Endometrium (tissue), 2 donors: ENCODE measurements around the gene CNOT4.

Source experiments
- FAIRE-seq: peaks from 2 replicates; lab custom pipeline; 2012; peaks lifted over from hg19 to GRCh38; lab: Jason Lieb, UNC
- donor health status: control.
- donor health status: control.

CNOT4 gene

GRCh38 chr7:135397689-135398088 lies 112.2 kb downstream of the CNOT4 start:
- no peak for FAIRE-seq

DNA sequence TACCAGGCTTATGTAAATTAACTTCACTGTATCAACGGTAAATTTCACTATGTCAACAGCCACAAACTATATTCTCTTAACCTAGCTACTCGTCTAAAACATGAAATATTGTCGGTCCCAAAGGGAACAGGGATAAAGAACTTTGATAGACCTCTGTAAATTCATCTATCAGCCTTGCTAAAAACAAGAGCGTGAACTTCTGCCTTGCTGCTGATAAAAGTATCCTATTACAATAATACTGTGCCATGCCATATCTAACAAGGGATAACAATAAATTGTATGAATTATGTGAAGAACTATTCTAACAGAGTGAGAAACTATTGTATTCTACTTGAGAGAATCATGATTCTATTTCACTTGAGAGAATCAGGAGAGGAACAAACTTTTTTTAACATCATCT lies 117.2 kb downstream of the CNOT4 start:
- no peak for FAIRE-seq

DNA sequence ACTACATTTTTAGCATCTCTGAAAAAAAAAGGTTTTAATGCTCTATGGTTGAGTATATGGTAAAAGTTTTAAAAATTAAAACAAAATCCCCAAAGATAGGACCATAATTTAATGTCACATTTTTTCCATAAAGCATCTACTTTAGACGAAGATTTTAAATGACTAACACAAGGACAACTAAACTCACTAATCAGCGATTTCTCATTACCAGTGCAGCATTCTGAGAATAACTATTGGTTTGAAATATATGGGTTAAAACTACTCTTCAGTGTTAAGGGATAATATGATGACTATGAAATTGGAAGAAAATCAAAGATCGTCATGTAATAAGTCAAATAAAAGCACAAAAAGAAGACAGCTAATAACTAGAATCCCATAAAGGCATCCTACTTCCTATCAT lies 118.4 kb downstream of the CNOT4 start:
- FAIRE-seq = no peak

DNA sequence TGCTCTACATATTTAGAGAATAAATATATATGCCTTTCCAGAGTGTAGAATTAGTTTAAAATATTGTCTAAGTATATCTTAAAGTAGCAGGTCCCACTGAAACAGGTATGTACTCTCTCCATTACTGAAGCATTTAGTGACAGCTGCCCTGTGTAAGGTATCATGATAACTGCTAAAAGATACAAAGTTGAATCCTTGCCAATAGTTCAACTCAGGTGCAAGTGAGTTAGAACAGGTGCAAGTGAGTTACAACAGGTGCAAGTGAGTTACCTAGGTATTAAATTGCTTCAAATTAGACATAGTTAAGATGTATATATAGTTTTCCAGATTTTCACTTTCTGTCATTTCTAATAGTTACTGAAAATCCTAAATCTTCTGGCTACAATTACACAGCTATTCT lies 119.1 kb downstream of the CNOT4 start:
- FAIRE-seq = no peak

GRCh38 chr7:135389971-135390370 lies 119.9 kb downstream of the CNOT4 start:
- no peak for FAIRE-seq

- FAIRE-seq = no peak
Measured at GRCh38 chr7:135388616-135389015, 121.3 kb downstream of the CNOT4 start.

DNA sequence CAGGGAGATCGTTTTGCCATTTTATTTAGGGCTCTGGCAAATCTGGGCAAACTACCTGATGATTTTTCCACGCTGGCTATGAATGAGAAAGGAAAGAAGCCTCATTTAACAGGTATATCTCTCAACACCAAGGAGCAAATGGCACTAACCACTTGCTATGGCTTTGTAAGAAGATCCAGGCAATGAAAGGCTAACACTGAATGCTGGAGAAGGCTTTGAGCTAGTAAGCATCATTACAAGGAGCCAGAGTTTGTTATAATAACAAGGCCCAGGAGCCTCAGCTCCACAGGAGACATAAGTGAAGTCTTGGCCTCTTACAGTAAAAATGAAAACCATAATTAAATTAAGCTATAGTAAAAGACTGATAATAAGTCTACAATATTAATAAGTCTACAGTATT lies 123.1 kb downstream of the CNOT4 start:
- no peak for FAIRE-seq

DNA sequence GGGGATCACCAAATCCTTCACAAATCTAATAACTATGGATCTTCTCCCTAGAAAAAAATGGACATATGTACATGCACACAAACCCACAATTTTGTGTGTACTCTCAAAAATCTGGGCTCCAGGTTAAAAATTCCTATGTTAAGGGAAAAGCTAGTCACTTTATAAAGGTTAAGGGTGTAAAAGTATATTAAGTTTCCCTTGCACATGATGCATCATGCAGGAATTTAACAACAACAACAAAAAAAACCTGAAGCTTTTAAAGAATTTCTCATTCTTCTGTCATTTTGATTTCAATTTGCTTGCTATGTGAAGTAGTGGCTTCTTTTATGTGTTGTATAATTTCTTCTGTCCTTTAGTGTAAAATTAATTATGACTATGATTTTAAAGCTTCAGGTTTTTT lies 123.7 kb downstream of the CNOT4 start:
- no peak for FAIRE-seq

DNA sequence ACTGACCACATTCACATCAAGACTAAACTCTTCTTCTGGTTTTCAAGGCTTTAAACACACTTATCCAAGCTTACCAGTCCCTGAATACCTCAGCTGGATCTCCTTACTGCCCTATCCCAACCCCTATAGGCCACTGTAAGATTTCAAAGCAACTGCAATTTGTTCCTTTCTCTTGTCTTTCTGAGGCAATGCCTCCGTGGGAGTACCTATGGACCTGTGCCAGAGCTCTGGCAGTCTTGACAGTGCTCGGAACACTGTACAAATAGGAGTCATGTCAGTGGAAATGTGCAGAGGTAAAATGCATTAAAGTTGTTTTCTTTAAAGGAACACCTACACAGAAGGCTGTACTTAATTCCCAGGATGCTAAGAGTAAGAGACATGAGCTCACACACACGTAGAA lies 124.7 kb downstream of the CNOT4 start:
- no peak for FAIRE-seq

- FAIRE-seq = no peak
Measured at GRCh38 chr7:135383525-135384175, 126.3 kb downstream of the CNOT4 start.

GRCh38 chr7:135382173-135382572 lies 127.7 kb downstream of the CNOT4 start:
- no peak for FAIRE-seq

- no peak for FAIRE-seq
Measured at GRCh38 chr7:135381369-135381768, 128.5 kb downstream of the CNOT4 start.

DNA sequence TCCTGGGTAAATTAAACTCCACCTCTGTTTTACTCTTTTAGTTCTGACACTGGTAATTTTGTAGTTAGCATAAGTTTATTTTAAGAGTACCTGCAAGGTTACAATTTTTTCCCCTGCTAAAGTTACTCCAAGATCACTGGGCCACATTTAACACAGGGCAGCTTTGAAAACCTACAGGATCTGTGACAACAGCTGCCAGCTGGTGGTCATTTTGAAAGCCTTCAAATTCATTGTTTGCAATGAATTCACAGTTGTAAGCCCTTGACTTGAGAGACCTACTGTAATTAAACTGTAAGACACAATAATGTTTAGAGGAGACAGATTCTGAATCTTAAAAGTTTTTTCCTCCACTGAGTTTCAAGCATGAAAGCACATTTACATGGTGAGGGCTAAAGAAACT lies 129.6 kb downstream of the CNOT4 start:
- FAIRE-seq = no peak

- no peak for FAIRE-seq
Measured at GRCh38 chr7:135377171-135377570, 132.7 kb downstream of the CNOT4 start.

DNA sequence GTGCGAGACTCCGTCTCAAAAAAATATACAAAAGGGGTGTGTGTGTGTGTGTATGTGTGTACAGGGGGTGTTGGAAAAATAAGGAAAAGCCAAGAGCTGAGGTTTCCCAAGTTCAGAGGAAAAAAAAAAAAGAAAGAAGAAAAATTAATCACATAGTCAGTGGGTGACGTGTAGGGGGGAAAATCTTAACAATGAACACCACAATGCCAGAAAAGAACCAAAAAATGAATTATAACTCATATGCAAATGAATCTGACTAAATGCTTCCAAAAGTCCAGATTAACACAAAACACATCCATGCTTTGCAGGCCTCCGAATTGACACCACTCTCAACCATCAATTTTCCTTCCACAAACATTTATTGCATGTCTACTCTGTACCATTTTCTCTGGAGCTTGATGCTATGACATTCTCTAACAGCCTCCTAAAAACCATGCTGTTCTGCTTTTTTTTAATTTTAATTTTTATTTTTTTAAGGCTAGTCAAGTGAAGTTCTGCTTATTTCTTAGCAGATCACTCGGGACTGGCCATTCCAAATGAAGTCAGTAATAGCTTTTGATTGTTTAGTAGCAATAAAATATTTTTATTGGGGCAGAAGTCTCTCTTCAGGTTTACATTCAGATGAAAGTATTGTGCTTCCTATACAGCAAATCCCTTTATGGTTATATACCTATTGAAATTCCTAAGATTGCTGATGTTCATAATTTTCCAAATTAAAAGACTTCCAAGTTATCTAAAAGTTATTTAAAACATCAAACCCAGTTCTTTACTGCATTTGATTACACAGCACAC lies 133.8 kb downstream of the CNOT4 start:
- no peak for FAIRE-seq

DNA sequence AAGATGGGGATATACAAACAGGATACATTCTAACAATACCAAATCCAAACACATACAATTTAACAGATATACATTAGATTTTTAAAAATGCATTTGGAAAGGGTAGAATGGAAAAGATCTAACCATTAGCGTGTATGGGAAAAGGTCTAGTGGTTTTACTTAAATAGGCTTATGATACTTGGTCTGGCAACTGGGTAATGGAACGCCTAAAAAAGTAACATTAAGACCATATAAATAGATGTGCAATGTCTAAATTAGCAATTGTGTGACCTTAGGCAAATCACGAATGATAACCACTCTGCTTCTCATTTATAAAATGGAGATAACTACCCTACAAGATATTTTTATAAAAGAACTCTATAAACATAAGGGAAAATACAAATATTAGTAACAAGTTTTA lies 135.2 kb downstream of the CNOT4 start:
- no peak for FAIRE-seq

- no peak for FAIRE-seq
Measured at GRCh38 chr7:135372222-135372621, 137.7 kb downstream of the CNOT4 start.

DNA sequence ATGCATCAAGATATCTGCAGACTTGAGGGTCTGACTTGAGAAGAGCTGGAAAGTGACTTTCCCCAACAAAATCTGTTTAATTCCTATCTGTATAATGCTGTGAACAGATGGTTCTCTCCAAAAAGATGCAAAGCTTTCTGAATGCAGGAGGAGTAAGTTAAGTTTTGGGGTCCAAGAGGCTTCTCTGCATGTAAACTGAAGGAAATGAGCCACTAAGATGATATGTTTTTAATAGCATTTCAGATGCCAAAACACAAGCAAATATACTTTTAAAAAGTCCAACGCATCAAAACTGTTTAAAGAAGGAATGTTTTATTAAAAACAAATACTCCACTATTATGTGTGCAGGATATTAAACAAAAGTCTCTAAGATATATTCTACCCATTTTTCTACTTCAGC lies 139.2 kb downstream of the CNOT4 start:
- no peak for FAIRE-seq

- no peak for FAIRE-seq
Measured at GRCh38 chr7:135369405-135369804, 140.5 kb downstream of the CNOT4 start.

DNA sequence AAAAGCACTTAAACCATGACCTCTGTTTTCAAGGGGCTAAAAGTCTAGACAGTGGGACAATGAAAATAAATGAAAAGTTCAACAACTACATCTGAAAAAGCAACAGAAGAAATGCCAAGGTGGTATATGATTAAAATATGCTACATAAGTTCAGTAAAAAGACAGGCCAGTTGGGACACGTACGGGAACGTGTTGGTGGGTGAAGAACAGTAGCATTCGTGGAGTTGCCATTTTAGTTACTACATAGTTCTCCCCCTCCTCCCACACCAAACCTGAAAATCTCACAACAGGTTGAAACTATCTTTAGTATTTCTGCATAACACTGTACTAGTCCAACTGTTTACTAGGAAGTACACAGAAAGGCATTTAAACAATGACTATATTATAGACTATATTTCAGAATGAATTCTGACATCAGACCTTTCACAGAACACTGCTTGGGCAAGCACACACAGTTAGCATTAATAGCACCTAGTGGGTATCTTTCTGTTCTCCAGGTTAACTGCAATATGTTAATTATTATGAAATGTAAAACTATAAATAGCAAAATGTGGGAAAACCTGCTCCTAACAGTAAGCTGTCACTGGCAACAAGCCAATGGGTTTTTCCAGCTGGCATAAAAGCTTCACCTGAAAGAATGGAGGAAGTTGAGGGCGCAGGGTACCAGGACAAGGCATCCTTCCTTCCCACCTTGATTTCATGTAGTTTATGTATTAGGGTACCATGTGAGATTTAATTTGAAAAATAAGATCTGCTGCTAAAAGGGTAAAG lies 141.3 kb downstream of the CNOT4 start:
- no peak for FAIRE-seq

DNA sequence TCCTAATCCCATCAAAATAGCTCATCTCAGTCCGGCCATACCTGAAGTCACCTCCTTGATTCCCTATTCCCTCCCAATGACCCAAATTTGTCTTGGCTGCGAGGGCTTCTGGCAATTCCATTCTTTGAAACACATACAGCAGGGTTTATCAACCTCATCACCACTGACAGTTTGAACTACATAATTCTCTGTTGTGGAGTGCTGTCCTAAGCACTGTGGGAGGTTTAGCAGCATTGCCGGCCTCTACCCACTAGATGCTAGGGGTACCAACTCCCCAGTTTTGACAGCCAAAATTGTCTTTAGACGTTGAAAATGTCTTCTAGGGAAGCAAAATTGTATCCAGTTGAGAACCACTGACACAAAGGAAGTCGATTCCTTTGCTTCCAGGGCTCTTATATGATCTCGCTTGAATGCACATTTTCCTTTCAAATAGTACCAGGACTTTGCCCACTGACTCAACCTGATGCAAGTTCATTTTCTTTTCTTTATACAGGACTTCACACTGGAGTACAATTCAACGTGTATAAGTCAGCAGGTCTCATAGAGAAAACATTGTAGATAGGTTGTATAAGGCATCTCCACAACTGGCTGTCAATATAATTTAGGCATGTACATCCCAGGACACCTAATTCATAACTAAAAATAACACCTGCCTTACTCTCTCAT lies 142.9 kb downstream of the CNOT4 start:
- no peak for FAIRE-seq

DNA sequence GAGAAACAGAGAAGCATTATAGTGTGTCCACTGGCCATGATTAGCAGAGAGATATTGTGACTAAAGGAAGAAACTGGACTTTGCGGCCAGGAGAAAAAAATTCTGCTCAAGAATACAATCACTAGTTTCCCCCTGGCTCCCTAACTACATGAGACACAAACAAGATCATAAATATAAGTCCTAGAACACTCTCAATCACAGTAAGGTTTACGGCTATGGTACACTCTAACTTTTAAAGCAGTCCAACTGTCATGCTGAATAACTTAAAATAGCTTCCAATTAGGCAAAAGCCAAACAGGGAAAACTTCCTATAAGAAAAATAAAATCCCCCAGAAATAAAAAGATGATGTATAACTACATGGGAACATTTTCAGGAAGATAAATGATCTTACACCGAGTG lies 144.2 kb downstream of the CNOT4 start:
- no peak for FAIRE-seq

DNA sequence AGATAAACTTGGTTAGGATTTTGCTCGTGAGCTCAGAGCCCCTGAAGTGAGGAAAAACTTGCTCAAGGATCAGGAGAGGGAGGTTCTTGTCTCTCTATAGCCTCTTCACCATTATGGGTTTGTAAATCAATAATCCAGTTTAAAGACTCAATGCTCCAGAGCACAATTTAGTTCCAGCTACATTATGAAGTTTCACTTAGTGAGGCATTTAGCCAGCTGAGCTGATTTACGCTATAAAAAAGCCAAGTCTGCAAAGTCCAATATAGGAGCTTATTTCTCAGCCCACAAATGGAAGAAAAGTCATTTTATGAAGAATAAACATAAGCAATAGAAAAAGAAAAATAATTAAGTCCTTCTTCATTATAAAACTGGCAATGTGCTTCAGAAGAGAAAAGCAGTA lies 145.7 kb downstream of the CNOT4 start:
- no peak for FAIRE-seq
